Neuron (in vitro differentiated cells): ENCODE results near the gene ABCG1.

Experiments
- H2AFZ ChIP-seq: one replicate; pipeline ENCODE4 v1.6.1; 2013; ENCODE audit warnings: low read depth, mild to moderate bottlenecking, inconsistent platforms, low read length, moderate library complexity
- H3K27me3 ChIP-seq: one replicate; pipeline ENCODE4 v1.6.1; 2013; ENCODE audit warnings: low read length; ENCODE audit not compliant: insufficient read depth
- H3K36me3 ChIP-seq: one replicate; pipeline ENCODE4 v1.6.1; 2013; ENCODE audit warnings: low read length; ENCODE audit not compliant: insufficient read depth
- H3K4me1 ChIP-seq: one replicate; pipeline ENCODE4 v1.6.1; 2013; ENCODE audit warnings: low read length; ENCODE audit not compliant: insufficient read depth
- H3K4me3 ChIP-seq: 2 replicates; pipeline ENCODE4 v1.5.1; 2013; ENCODE audit warnings: mild to moderate bottlenecking, low read length, moderate library complexity
- H3K9me3 ChIP-seq: one replicate; pipeline ENCODE4 v1.6.1; 2013; ENCODE audit warnings: low read length

The ABCG1 gene

DNA sequence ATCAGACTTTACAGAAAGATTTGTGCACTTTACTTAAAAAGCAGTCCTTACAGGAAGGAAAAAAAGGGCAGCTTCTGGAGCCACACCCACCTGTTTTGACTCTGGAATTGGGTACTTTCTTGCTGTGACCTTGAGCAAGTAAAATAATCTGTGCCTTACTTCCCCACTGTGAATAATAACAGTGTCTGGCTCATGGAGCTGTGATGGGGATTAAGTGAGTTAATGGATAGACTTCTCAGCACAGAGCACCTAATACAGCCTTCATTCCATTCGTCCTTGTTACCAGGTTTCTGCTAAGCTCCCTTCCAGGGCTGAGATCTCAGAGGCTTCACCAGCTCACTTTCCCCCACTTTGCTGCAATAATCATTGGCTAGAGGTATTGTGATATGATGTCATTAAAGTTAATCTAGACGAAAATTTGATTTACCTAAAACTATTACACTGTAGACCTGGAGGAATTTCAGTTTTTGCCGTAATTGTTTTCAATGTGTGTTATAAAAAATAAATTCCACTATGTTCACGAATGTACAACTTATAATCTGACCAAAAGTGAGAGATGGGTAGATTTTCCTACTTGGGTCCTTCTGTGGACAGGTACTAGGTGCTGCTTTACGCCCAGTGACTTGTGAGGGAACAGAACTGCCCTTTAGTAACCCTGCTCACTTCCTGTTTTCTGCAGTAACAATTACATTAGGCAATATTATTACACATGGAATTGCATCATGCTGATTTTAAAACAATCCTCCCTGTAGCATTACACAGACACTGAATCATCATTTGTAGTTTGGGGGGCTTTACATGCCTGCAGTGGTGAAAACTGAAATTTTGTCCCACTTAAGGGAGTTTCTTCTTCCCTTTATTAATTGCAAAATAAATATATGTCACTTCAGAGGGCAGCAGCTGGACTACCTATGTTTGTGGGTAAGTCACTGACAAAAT is 19.7 kb upstream of the ABCG1 start:
- Histone ChIP-seq H3K4me1 (no peaks in the 10 kb centered on the region), H3K27me3 (no peaks in the 10 kb centered on the region), H2AFZ (no peak overlapping the region), H3K9me3 (no peaks in the 10 kb centered on the region), H3K4me3 (no peak overlapping the region), H3K36me3 (no peaks in the 10 kb centered on the region)

DNA sequence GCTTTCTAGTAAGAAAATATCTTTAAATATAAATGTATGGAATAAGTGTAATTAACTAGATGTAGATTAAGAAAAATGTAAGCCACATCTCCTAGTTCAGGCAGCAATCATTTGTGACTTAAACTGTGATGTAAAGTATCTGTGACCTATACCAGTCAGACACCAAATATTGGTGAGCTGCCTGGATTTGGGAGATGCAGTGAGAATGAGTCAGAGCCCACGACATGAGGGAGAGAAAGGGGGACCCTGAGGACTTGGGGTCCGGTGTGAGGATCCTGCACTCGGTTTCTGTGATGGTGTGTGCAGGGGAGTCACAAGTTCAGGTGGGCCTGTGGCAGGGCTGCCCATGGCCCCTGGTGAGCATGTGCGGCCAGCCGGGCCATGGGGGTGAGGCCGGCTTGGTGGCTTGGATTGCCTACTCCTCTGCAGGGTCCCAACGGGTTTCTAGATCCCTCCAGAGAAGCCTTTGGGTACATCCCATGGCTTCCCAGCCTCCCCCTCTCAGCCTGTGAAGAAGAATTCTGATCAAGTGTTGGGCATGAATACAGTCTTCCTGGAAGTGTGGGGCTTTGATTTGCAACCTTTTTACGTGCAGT is 19.0 kb upstream of the ABCG1 start:
- no peaks in the 10 kb centered on the region for H3K36me3 ChIP-seq
- no peaks in the 10 kb centered on the region for H3K9me3 ChIP-seq
- H2AFZ ChIP-seq = no peak overlapping the region
- no peaks in the 10 kb centered on the region for H3K4me1 ChIP-seq
- H3K27me3 ChIP-seq = no peaks in the 10 kb centered on the region
- H3K4me3 ChIP-seq = no peak overlapping the region

DNA sequence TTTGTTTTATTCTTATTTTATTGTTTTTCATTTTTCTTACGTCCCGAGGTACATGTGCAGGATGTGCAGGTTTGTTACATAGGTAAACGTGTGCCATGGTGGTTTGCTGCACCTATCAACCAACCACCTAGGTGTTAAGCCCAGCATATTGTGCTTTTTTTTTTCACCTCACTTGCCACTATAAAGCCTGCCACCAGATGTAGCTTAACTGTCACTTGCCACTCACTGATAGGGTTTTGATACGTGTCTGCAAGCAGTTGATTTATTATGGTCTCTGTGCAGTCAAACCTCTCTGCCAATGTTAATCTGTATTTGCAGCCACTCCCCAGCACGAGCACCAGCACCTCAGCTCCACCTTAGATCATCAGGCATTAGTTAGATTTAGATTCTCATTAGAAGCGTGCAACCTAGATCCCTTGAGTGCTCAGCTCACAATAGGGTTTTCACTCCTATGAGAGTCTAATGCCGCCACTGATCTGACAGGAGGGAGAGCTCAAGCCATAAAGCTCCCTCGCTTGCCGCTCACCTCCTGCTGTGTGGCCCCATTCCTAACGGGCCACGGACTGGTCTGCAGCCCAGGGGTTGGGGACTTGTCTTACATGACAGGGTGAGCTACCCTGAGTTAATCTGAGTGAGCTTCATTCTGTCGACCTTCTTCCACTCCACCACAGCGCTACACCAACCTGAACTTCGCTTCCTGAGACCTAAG is 17.9 kb upstream of the ABCG1 start:
- no peaks in the 10 kb centered on the region for H3K4me1 ChIP-seq
- H3K36me3 ChIP-seq = no peaks in the 10 kb centered on the region
- no peaks in the 10 kb centered on the region for H3K27me3 ChIP-seq
- no peak overlapping the region for H3K4me3 ChIP-seq
- H3K9me3 ChIP-seq = no peaks in the 10 kb centered on the region
- no peak overlapping the region for H2AFZ ChIP-seq

GRCh38 chr21:42201615-42202161 is 17.3 kb upstream of the ABCG1 start:
- Histone ChIP-seq H3K4me3 (no peak overlapping the region), H2AFZ (no peak overlapping the region), H3K36me3 (no peaks in the 10 kb centered on the region), H3K27me3 (no peaks in the 10 kb centered on the region), H3K9me3 (no peaks in the 10 kb centered on the region), H3K4me1 (no peaks in the 10 kb centered on the region)

DNA sequence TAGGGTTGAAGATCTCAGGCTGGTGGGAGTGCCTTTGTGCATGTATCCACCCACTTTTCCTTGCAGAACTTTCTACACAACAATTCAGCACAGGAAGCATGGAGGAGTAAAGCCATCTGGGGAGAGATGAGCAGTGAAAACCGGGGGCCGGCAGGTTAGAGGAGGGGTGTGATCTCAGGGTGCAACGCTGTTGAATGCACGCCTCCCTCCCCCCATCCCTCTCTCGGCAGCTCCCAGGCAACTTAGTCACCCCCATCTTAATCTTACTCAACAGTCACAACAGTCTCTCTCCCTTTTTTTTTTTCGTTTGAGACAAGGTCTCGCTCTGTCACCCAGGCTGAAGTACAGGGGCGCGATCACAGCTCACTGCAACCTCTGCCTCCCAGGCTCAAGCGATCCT is 16.6 kb upstream of the ABCG1 start:
- H3K9me3 ChIP-seq = no peaks in the 10 kb centered on the region
- H2AFZ ChIP-seq = no peak overlapping the region
- H3K4me3 ChIP-seq = no peak overlapping the region
- no peaks in the 10 kb centered on the region for H3K27me3 ChIP-seq
- no peaks in the 10 kb centered on the region for H3K4me1 ChIP-seq
- H3K36me3 ChIP-seq = no peaks in the 10 kb centered on the region

DNA sequence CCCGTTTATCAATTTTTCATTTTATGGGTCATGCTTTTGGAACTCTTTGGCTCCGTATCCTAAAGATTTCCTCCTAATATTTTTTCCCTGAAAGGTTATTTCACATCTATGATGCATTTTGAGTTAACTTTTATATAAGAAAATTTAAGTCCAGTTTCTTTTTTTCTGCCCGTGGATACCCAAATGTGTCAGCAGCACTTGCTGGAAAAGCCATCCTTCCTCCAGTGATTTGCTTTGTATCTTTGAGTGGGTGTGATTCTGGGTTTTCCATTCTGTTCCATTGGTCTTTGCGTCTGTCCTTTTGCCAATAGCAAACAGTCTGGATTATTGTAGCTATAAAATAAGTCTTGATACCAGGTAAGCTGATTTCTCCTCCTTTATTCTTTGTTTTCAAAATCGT is 15.6 kb upstream of the ABCG1 start:
- Histone ChIP-seq H3K4me1 (no peaks in the 10 kb centered on the region), H3K27me3 (no peaks in the 10 kb centered on the region), H3K36me3 (no peaks in the 10 kb centered on the region), H3K9me3 (no peaks in the 10 kb centered on the region), H2AFZ (no peak overlapping the region), H3K4me3 (no peak overlapping the region)

- Histone ChIP-seq H2AFZ (no peak overlapping the region), H3K36me3 (no peaks in the 10 kb centered on the region), H3K4me1 (no peaks in the 10 kb centered on the region), H3K4me3 (no peak overlapping the region), H3K9me3 (no peaks in the 10 kb centered on the region), H3K27me3 (no peaks in the 10 kb centered on the region)
Measured at GRCh38 chr21:42203936-42204335, 15.0 kb upstream of the ABCG1 start.

DNA sequence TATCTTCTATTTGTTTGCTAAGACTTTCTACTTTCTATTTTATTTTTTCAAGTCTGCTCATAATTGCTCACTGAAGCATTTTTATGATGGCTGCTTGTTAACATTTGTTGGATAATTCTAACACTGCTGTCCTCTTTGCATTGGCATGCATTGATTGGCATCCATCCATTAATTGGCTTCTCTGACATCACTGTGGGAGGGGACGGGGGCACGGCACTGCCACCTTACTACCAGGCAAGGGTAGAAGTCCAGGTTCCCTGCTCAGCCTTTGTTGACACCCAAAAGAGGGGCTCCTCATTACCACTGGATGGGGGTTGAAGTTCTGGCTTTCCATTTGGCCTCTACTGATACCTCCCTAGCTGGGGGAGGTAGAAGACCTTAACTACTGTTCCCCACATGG is 11.5 kb upstream of the ABCG1 start:
- Histone ChIP-seq H3K9me3 (no peaks in the 10 kb centered on the region), H3K4me1 (no peaks in the 10 kb centered on the region), H3K36me3 (no peaks in the 10 kb centered on the region), H3K4me3 (no peak overlapping the region), H3K27me3 (no peaks in the 10 kb centered on the region), H2AFZ (no peak overlapping the region)

DNA sequence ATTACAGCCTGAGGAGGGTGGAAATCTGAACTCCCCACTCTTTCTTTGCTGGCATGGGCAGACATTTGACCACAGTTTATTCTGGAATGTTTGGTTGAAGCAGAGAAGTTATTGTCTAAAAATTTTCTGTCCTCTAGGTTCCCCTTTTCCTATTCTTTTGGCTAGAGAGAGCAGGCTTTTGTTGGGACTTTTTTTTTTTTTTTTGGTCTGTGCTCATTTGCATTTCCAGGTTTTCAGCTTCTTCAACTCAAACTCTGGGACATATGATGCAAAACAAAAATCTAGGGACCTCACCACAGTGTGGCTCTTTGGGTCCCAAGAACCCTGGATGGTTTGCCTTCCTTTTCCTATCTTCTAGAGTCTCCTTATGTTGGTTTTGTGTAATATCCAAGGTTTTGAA is 10.9 kb upstream of the ABCG1 start:
- Histone ChIP-seq H3K4me1 (no peaks in the 10 kb centered on the region), H2AFZ (no peak overlapping the region), H3K27me3 (no peaks in the 10 kb centered on the region), H3K4me3 (no peak overlapping the region), H3K36me3 (no peaks in the 10 kb centered on the region), H3K9me3 (no peaks in the 10 kb centered on the region)

GRCh38 chr21:42208801-42209490 is 10.0 kb upstream of the ABCG1 start:
- no peaks in the 10 kb centered on the region for H3K27me3 ChIP-seq
- no peak overlapping the region for H3K4me3 ChIP-seq
- no peaks in the 10 kb centered on the region for H3K36me3 ChIP-seq
- no peaks in the 10 kb centered on the region for H3K9me3 ChIP-seq
- H2AFZ ChIP-seq = no peak overlapping the region
- H3K4me1 ChIP-seq = no peaks in the 10 kb centered on the region

DNA sequence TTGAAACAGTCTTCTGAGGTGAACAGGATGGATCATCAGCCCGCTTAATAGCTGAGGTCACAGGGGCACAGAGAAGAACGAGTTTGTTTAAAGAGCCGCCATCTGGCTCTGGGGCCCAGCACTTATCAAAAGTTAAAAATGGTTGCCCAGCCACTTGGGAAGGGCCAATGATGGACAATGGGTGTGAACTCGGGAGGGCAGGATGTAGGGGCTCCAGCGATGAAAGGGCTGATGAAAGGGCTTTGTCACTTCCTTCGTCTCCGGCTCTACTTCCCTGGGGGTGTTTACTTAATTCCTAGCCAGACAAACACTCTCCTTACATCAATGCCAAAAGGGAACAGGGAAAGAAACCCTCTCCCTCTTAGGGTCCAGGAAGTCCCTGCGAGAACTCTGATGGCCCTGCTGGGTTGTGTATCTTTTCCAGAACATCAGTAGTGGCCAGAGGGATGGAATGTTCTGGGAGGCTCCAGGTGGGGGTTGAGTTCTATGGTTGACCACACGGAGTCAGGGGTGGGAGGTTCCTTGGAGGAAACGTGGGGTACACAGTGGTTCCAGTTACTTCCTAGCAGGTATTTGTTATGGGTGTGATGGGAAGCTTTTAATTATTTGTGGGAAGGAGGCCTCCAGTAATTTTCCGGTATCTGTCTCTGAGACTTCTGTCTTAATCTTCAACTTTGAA is 9.0 kb upstream of the ABCG1 start:
- Histone ChIP-seq H3K4me3 (no peak overlapping the region), H2AFZ (no peak overlapping the region), H3K4me1 (no peaks in the 10 kb centered on the region)

GRCh38 chr21:42212266-42212665 is 6.7 kb upstream of the ABCG1 start:
- H3K27me3 ChIP-seq = peaks cover 14% of the 10 kb centered on the region
- no peak overlapping the region for H3K4me3 ChIP-seq
- H2AFZ ChIP-seq = no peak overlapping the region
- H3K36me3 ChIP-seq = no peaks in the 10 kb centered on the region
- no peaks in the 10 kb centered on the region for H3K4me1 ChIP-seq
- H3K9me3 ChIP-seq = peaks cover 8% of the 10 kb centered on the region

More for the DNA sequence above, 9.0 kb upstream of the ABCG1 start:
- Histone ChIP-seq H3K9me3 (no peaks in the 10 kb centered on the region), H3K36me3 (no peaks in the 10 kb centered on the region), H3K27me3 (peaks cover 6% of the 10 kb centered on the region)
